Measurements from ENCODE around the gene FUT3.

FUT3 gene

DNA sequence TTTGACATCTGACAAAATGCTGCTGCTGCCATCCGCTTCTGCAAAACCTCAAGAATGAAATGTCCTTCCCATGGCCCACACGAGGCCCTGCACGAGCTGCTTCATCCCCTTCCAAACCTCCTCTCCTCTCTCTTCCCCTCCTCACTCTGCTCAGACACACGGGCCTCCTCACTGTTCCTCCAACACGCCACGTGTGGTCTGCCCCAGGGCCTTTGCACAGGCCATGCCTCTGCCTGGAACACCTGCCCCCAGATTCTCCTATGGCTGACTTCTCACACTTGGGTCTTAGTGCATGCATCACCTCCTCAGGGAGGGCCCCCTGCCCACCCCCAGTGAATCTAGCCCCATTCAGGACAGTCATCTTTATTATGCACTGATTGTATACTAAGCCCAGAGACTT lies 30.5 kb downstream of the FUT3 start:
- TF ChIP-seq, protein P1, sequence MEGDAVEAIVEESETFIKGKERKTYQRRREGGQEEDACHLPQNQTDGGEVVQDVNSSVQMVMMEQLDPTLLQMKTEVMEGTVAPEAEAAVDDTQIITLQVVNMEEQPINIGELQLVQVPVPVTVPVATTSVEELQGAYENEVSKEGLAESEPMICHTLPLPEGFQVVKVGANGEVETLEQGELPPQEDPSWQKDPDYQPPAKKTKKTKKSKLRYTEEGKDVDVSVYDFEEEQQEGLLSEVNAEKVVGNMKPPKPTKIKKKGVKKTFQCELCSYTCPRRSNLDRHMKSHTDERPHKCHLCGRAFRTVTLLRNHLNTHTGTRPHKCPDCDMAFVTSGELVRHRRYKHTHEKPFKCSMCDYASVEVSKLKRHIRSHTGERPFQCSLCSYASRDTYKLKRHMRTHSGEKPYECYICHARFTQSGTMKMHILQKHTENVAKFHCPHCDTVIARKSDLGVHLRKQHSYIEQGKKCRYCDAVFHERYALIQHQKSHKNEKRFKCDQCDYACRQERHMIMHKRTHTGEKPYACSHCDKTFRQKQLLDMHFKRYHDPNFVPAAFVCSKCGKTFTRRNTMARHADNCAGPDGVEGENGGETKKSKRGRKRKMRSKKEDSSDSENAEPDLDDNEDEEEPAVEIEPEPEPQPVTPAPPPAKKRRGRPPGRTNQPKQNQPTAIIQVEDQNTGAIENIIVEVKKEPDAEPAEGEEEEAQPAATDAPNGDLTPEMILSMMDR (IDR thresholded peaks at IDR 0.05; ENCODE audit: low read depth, low read length): no peak
- no peak for DNase-seq (ENCODE audit: low read depth in 2 of 2)
- H3K4me3 ChIP-seq (replicated peaks in 1 of 2; ENCODE audit: low read depth in 2 of 2, low read length in 2 of 2): no peak overlapping the region

DNA sequence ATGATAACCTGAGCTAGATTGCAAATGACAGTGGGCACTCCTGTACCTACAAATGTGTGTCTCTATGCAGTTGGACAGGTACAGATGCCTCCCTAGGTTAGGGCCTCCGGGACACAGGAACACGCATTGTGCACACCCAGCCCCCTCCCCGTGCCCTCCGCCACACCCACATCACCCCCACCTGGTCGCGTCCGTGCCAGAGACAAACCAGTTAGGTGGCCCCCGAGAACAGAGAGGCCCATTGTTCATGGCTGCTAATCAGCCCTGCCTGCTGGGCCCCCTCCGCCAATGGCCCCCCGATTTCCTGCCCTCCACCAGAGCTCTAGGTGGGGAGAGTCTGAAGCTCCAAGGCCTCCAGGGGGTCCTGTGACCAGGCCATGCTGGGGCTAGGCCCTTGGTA lies 32.7 kb downstream of the FUT3 start:
- H3K4me3 ChIP-seq (replicated peaks in 1 of 2; ENCODE audit: low read depth in 2 of 2, low read length in 2 of 2): no peak overlapping the region
- no peak for DNase-seq (ENCODE audit: low read depth in 2 of 2)
- TF ChIP-seq, protein P1 (IDR thresholded peaks at IDR 0.05; ENCODE audit: low read depth, low read length): no peak

DNA sequence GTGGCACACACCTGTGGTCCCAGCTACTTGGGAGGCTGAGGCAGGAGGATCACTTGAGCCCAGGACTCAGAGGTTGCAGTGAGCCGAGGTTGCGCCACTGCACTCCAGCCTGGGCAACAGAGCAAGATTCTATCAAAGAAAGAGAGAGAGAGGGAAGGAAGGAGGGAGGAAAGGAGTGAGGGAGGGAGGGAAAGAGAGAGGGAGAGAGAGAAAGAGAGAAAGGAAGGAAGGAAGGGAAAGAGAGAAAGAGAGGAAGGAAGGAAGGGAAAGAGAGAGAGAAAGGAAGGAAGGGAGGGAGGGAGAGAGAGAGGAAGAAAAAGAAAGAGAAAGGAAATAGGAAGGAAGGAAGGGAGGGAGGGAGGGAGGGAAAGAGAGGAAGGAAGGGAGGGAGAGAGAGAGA lies 34.0 kb downstream of the FUT3 start:
- DNase-seq (ENCODE audit: low read depth in 2 of 2): no peak
- TF ChIP-seq, protein P1 (IDR thresholded peaks at IDR 0.05; ENCODE audit: low read depth, low read length): no peak
- no peak overlapping the region for H3K4me3 ChIP-seq (replicated peaks in 1 of 2; ENCODE audit: low read depth in 2 of 2, low read length in 2 of 2)

DNA sequence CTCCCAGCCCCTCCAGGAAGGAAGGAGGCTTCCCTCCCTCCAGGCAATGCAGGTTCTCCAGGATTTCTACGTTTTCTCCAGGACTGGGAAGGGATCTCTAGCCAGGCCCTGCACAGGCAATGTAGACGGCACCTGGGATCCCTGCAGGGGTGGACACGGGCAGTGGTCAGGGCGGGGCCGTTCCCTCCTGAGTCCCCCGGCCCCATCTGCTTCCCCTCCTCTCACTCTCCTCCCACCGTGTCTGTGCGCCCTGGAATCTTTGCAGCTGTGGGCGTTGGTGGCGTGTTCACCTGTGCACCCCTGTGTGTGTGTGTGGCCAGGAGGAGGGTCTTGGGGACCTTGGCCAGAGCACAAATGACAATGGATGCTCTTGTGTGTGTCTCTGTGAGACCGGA lies 36.4 kb downstream of the FUT3 start:
- H3K4me3 ChIP-seq (replicated peaks in 1 of 2; ENCODE audit: low read depth in 2 of 2, low read length in 2 of 2): no peak overlapping the region
- TF ChIP-seq, protein P1 (IDR thresholded peaks at IDR 0.05; ENCODE audit: low read depth, low read length): no peak
- DNase-seq (ENCODE audit: low read depth in 2 of 2): no peak

DNA sequence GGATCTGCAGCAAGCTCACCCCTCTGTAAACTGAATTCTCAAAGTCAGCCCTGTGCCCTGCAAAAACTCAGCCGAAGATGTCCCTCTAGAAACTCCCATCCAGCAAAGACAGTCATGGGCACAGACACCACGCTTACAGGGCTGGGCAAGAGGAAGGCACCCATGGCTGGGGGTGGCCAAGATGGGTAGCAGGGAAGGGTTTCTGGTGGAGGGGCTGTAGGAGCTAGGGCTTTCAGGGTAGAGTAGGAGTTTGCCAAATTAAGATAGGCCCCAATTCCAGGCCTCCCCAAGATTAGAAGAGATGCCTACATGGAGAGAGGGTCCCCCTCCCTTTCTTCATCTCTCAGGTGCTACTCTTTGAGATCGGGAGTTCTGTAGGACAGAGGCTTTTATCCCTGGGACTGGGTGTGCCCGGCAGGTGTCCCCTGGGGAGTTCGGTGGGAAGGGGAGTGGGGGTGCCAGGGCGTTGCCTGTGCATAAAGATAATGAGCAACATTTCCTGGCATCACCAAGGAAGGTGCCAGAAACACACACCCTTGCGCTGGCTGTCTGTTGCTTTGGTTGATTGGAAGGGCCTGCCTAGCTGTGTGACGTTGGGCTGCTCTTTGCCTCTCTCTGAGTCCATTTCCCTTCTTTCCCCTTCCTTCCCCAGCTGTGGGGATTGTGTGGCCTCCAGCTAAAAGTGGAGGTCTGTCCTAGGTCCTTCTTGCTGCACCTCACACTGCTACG lies 37.0 kb downstream of the FUT3 start:
- H3K4me3 ChIP-seq (replicated peaks in 1 of 2; ENCODE audit: low read depth in 2 of 2, low read length in 2 of 2): no peak overlapping the region
- TF ChIP-seq, protein P1 (IDR thresholded peaks at IDR 0.05; ENCODE audit: low read depth, low read length): no peak
- DNase-seq (ENCODE audit: low read depth in 2 of 2): no peak

DNA sequence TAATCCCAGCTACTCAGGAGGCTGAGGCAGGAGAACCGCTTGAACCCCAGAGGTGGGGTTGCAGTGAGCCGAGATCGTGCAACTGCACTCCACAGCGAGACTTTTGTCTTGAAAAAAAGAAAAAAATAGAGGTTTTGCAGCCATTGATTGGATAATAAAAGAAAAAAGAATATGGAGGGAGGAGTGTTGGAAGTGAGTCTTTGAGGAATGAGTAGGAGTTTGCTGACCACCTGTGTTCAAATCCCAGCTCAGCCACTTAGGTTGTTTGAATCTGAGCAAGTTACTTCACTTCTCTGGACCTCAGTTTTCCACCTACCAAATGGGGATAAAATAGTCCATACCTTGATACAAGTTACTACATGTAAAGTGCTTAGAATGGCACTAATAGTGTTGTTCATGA lies 40.1 kb downstream of the FUT3 start:
- TF ChIP-seq, protein P1 (IDR thresholded peaks at IDR 0.05; ENCODE audit: low read depth, low read length): no peak
- no peak for DNase-seq (ENCODE audit: low read depth in 2 of 2)
- H3K4me3 ChIP-seq (replicated peaks in 1 of 2; ENCODE audit: low read depth in 2 of 2, low read length in 2 of 2): no peak overlapping the region

DNA sequence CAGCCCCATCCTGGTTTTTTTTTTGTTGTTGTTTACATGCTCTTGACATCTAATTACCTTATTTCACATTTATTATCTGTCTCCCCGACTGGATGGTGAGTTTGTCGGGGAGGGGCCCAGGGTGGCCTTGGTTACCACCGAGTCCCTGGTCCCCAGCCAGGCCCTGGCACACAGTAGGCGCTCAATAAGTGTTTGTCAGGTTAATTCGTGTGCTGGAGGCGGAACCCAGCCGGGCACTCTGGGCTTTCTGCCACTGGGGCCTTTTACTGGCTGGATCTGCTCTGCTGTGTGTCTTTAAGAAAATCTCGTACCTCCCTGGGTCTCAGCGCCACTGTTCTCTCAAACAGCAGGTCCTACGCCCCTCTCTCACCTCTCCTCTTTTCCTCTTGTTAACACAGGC lies 41.8 kb downstream of the FUT3 start:
- no peak for DNase-seq (ENCODE audit: low read depth in 2 of 2)
- TF ChIP-seq, protein P1 (IDR thresholded peaks at IDR 0.05; ENCODE audit: low read depth, low read length): no peak
- no peak overlapping the region for H3K4me3 ChIP-seq (replicated peaks in 1 of 2; ENCODE audit: low read depth in 2 of 2, low read length in 2 of 2)
